GM19035 (cell line): ENCODE measurements around the gene WIPF2.

ENCODE experiments used
- ATAC-seq: cut with Tn5 transposase; IDR thresholded peaks from one replicate; pipeline ENCODE4 v1.9.1; 2021; ENCODE audit not compliant: unreplicated experiment

Gene WIPF2

GRCh38 chr17:40325156-40326013 lies 106.3 kb downstream of the WIPF2 start:
- ATAC-seq, result no peak

GRCh38 chr17:40326014-40326831 lies 107.1 kb downstream of the WIPF2 start:
- no peak for ATAC-seq

DNA sequence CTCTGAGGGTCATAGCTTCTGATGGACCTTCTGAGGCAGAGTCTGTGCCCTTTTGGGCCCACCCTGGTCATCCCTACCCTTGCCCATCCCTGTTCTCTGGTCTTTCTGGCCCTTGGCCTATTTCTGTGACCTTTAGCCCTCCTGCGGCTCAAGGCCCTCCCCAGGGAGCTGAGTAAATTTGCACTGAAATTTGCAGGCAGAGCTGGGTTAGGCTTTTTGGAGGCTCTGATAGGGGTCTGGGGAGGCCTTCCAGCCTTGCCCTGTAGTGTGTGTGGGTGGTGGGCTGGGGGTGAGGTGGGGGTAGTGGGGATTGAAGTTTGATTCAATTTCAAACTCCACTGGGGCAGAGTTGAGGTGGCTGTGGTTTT lies 107.7 kb downstream of the WIPF2 start:
- no peak for ATAC-seq

DNA sequence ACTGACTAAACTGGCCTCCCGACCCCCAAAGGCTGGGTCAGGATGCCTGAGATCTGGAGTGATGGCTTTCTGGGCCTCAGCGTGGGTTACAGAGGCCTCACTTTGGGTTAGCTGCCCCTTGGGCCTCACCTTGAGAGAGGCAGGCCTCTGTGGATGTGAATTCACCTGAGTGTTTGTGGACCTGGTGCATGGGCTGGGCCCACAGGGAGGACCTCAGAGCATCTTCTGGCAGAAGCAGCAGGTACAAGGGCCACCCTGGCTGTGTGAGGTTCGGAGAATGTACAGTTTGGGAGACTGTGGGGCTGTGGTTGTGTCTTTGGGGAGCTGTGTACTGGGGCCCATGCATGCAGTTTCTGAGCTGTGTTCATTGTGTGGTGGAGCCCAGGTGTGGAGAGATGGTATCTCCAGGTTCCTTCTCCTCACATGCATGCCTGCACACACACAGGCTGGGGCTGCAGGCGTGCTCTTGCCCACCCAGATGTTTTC lies 108.2 kb downstream of the WIPF2 start:
- no peak for ATAC-seq

DNA sequence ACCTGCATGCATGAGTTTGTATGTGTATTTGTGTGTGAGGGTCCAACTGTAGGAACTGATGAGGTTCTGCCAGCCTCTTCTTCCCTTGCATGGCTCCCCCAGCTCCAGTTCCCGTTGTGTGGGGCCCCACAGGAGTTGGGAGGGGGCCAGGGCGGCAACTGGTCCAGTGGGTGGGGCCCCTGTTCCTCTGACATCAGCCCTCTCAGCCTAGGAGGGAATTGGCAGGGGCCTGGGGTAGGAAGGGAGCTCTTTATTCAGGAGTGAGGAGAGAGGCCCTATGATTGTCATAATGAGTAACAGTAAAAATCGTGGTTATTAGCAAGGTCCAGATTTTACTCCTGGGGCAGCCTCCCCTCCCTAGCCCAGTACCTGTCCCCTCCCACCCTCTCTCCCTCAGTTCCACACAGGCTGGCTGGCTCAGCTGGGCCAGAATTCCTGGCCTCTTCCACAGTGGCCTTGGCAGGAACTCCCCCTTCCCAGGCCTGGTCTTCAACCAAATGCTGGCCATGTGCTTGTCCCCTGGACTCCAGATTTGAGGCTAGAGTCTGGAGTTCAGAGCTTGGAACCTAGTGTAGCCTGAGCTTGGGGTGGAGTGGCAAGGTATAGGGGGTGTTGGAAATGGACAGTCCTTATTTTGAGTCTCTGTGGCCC lies 108.8 kb downstream of the WIPF2 start:
- ATAC-seq, result no peak

GRCh38 chr17:40328386-40328766 lies 109.3 kb downstream of the WIPF2 start:
- no peak for ATAC-seq

- no peak for ATAC-seq
Measured at GRCh38 chr17:40329839-40330794, 111.0 kb downstream of the WIPF2 start.

GRCh38 chr17:40330850-40331470 lies 111.9 kb downstream of the WIPF2 start:
- no peak for ATAC-seq

GRCh38 chr17:40331743-40332641 lies 112.9 kb downstream of the WIPF2 start:
- no peak for ATAC-seq
